SHP77 treated with DMSO at 0.1 percent for 48 hours (cell line): ENCODE measurements around the gene FLACC1.
"Not testable (repeated sequence)": the region's sequence is repeated elsewhere in the genome, so short reads cannot be mapped to it uniquely, and the experiment has no call there.

Source experiments
- DNase-seq: peaks from one replicate; lab custom pipeline; 2025; lab: John Stamatoyannopoulos, UW

FLACC1 gene

DNA sequence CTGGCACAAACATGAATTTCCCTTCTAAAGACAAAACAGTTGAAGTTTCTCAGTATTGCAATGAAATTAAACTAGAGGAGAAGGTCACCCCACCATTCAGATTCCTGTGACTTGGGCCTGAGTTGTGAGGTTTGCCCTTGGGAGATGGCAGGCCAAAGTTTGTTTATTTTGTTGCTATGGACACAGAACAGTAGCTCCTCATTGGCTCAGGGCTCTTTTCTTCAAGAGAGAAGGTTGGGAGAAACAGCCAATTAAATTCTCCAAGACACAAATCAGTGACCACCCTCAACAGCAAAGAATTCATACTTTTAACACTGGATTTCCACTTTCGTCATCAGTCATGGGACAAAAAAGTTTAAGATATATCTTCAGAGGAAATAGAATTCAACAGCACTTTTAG lies at the start of gene FLACC1:
FLACC1 (minus strand) TSS at position 125 of the 400 bp plus-strand sequence. CDS start 5,941 bp downstream, outside the sequence.
- DNase-seq = no peak

DNA sequence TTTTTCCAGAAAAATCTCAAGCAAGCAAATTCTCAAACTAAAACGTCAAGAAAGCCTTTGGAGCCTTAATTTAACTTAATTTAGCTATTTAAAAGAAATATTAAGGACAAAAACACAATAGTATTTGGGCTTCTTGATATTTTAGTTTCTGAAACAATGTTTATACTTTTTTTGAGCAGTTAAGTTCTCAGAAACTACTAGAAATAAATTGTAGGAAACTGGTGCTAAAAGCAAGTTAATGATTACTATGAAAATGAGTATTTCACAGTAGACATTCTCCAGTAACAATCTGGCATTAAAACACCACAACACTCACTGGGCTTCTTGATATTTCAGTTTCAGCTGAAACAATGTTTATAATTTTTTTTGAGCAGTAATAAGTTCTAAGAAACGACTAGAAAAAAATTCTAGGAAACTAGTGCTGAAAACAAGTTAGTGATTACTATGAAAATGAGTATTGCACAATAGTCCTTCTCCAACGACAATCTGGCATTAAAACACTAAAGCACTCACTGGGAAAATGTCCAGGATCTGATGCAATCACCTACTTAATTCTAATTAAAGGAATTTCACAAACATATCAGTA lies 49.0 kb upstream of the FLACC1 start:
- no peak for DNase-seq

DNA sequence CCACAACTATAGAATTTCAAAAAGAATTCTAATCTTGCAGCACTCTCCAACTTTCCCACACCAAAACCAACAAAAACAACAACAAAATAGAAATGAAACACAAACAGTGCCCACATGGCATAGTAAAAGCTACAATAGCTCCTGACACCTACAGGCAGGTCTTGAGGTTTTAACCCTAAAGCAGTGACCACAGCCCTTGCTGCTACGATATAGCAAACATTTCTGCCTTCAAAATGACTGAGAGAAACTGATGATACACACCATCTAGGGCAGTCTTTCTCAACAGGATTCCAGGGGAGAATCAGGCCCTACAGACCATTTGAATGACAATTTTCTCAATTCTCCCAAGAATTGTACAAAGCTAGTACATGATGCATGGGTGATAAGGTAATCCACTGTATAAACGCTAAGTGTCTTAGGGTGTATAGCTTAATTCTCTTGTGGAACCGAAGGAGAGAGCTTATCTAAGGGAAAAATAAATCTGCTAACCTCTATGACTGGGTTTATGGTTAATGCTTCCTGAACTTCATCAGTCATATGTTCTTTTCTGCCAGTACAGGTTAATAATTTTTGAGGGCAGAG lies 47.6 kb upstream of the FLACC1 start:
- no peak for DNase-seq

DNA sequence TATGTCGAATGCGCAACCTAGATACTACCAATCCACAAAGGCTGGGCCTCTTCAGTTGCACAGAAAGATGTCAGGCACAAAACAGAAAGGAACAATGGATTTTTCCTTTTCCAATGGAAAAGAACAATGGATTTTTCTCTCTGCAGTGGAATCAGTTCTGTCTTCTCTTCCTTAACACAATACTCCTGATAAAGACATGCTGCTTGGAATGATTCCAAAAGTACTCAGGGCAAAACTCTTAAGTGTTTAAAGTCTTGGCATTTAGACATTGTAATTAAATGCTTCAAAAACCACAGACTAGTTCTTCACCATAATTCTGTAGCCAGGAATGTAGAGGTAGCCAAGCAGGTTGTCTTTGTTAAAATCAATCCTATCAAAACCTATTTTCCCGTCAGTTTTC lies 46.7 kb upstream of the FLACC1 start:
- DNase-seq = no peak

GRCh38 chr2:201402651-201403562 lies 45.8 kb upstream of the FLACC1 start:
- DNase-seq = no peak

DNA sequence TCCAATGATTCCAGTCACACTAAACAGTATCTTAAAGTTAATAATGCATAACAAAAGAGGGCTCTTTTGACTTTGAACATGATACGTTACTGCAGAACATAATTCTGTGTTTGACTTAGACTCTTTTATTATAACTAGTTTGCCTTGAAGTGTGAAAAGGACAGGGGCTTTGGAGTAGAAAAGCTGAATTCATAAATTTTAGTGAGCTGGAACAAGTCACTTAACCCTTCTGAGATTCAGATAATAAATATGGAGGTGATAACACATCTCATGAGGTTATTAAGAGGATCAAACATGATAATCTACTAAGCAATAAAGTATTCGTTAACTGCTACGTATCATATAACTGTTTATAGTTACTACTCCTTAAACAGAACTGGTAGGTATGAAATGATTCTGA lies 44.7 kb upstream of the FLACC1 start:
- DNase-seq = no peak

GRCh38 chr2:201396595-201396994 lies 39.5 kb upstream of the FLACC1 start:
- DNase-seq = no peak

- no peak for DNase-seq
Observed at GRCh38 chr2:201383136-201383535, 26.0 kb upstream of the FLACC1 start.

DNA sequence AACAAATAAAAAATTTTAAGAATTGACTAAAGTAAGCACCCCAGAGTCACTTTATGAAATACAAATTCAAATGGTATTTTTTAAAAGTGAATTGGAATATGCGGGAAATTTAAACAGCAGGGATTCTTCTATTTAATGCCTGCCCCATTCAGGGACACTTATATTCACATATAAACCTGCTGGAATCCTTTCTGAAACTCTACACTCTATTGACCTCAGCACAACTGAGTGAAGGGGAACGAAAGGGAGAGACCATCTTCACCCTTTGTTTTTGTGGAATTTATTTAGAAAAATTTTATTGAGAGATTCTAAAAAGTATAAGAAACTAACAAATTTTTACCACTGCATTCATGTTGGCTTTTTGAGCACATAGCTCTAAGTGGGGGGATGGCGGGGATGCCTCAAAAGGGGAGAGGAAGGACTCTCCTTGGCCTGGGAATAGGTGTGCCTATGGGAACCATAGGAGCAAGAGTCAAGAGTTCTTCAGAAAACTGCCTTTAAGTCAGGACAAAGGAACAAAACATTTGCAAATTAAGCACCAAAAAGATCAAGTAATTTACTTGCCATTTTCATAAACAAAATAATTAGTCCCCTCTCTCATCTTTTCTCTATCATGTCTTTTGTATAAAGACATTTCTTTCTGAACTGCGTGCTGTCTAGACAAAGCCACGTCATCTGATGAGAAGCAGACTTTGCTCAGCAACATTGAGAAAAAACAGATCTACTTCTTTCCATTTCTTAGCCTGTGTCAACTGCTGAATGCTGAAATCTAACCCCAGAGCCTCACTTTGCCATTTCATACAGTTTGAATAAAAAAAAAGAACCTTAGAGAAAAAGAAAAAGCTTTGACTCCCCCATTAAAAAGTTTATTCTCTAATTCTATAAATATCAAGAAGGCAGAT lies 21.6 kb upstream of the FLACC1 start:
- DNase-seq = no peak

DNA sequence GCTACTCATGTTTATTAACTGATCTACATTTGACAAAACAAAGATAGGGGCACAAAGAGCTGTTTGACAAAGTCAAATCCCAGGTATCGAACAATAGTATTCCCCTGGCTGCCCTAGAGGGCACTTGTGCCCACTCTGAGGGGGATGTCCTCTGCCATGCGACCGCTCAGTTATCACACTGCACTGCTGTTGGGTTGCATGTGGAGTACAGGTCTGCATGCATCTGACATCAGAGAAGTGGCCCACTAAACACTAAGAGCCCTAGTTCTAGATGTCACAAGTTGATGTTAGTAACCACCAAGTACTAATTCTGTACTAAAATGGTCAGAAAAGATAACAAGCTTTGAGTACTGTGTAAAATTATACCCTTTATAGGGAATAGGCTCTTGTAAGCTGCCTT lies 20.1 kb upstream of the FLACC1 start:
- no peak for DNase-seq

GRCh38 chr2:201369775-201370174 lies 12.6 kb upstream of the FLACC1 start:
- no peak for DNase-seq

DNA sequence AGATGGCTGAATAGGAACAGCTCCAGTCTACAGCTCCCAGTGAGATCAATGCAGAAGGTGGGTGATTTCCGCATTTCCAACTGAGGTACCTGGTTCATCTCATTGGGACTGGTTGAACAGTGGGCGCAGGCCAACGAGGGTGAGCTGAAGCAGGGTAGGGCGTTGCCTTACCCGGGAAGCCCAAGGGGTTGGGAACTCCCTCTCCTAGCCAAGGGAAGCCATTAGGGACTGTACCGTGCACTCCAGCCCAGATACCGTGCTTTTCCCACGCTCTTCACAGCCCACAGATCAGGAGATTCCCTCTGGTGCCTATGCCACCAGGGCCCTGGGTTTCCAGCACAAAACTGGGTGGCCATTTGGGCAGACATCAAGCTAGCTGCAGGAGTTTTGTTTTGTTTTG lies 12.2 kb upstream of the FLACC1 start:
- DNase-seq = not testable (repeated sequence)

DNA sequence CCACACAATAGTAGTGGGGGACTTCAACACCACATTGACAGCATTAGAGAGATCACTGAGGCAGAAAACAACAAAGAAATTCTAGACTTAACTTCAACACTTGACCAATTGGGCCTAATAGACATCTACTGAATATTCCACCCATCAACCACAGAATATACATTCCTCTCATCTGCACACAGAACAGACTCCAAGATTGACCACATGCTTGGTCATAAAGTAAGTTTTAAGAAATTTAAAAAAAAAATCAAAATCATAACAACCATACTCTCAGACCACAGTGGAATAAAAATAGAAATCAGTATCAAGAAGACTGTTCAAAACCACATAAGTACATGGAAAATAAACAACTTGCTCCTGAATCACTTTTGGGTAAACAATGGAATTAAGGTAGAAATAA lies 9.0 kb upstream of the FLACC1 start:
- DNase-seq = no peak

DNA sequence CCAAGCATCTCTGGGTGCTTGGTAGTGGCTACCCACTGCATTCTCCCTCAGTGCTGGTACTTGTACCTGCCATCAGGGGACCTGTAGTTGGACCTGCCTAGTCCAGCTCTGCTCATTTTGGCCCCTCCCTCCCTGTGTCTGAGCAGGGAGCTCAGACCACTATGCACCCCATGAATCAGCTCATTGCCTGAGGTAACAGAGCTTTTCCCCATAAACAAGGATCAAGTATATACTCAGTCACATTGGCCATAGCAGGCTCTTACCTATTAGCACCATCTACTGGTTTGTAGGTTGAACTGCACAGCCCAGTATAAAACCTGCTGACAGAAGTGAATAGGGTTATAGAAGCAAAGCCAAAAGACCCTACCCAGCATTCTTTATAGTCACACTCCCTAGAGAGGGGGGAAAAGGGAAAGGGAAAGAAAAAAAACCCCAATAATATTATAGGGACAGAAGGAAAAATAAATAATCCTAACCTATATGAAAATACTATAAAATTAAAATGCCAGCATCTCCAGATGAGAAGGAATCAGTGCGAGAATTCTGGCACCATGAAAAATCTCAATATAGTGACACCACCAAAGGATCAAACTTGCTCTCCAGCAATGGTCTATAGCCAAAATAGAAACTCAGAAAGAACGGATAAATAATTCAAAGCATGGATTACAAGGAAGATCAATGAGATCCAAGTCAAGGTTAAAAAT lies 6.9 kb upstream of the FLACC1 start:
- DNase-seq = peak; percentile 6

GRCh38 chr2:201362396-201362795 lies 5.3 kb upstream of the FLACC1 start:
- no peak for DNase-seq

GRCh38 chr2:201361078-201361733 lies 4.1 kb upstream of the FLACC1 start:
- no peak for DNase-seq

- no peak for DNase-seq
Observed at GRCh38 chr2:201360256-201360655, 3.1 kb upstream of the FLACC1 start.

DNA sequence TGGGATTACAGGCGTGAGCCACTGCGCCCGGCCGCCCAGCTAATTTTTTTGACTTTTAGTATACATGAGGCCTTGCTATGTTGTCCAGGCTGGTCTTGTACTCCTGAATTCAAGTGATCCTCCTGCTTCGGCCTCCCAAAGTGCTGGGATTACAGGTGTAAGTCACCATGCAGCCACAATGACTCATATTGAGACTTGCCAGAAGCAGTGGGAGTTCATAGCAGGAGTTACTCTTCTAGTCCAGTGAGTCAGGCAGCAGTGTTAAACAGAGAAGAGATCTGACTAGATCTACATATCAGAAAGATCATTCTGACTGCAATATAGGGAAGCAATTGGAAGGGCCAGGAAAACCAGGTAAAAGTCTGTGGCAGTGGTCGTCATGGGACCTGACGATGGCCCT lies 1.5 kb upstream of the FLACC1 start:
- no peak for DNase-seq

DNA sequence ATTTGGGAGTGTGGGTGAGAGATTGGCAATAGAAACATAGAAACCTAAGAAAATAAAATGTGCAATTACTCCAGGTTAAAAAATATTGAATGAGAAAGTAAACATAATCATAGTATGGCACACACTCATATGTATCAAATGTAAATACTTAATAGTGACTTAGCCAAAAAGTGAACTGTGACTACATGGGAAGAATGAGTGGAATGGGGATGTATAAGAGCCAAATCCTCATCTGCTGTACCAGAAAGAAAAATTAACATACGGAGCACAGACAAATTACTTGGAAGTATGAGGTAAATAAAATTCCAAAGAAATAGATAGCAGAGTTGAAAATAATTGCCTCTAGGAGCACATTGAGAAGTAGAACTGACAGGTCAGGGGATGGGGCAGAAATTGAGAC lies 4.0 kb downstream of the FLACC1 start:
- DNase-seq = no peak

DNA sequence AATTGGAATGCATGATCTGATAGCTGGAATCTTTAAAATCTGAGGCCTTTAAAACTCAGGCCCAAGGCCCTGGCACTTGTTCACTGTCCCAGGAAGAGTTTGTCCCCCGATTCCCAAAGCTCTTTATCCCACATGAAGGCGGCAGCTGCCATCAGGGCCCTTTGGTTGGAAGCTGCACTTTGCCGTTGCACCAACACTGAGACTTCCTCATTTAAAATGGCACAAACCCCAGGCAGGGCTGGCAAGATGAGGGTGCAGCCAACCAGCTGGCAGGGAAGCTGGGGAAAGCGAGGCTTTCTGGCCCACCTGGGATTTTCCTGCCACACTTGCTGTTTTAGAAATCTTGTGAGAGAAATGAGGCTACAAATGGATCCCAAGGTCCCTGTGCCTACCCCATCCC lies 6.3 kb downstream of the FLACC1 start:
- DNase-seq = no peak

DNA sequence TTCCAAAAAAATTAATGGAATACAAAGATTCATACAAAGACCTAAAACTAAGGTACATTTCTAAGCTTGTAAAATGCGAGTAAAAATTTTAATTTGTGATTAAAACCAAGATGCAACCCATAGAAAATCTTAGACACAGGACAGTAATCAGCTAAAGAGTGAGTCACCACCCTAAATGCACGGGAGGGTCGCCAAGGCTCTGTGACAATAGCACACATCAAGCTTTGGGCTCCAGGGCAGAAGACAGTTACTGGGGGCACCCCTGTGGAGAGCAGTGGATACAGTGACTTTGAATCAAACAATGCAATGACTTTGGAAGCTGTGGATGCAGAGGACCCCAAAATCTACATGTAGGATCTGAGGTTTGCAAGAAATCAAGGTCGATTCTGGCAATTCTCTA lies 7.5 kb downstream of the FLACC1 start:
- DNase-seq = no peak
